Fibroblast of lung (primary cell): ENCODE results near the gene CDKAL1.

Source experiments
- CTCF ChIP-seq, 2 donors: IDR thresholded peaks in 1 of 2; conservative IDR thresholded peaks in 1 of 2; 1 replicate in 1 of 2; 2 replicates in 1 of 2; pipeline ENCODE4 v1.5.1; 2011 to 2012; ENCODE audit warnings: low read length in 2 of 2, control low read depth in 1 of 2, inconsistent platforms in 1 of 2, low read depth in 1 of 2, mild to moderate bottlenecking in 1 of 2
- EZH2 ChIP-seq: IDR thresholded peaks from 2 replicates; pipeline ENCODE4 v1.5.1; 2012; ENCODE audit warnings: low read length, control low read depth, mild to moderate bottlenecking; ENCODE audit errors: missing control alignments

- TF ChIP-seq CTCF (conservative IDR thresholded peaks at IDR 0.05 in 1 of 2, IDR thresholded peaks at IDR 0.05 in 1 of 2; ENCODE audit: low read depth in 1 of 2, low read length in 2 of 2) (no peak), EZH2 (no peak)
These were observed 140.4 kb downstream of the CDKAL1 start for GRCh38 chr6:20674664-20675063.
